Activated T-cell treated with anti-CD3 and anti-CD28 coated beads, Interleukin-2, amount 50 U/mL, for 24 hours (primary cell): ENCODE results near the gene TSPAN2.

Experiments
- DNase-seq: peaks from one replicate; pipeline ENCODE4 v3.0.0-alpha.2; 2020
- H3K27ac Mint-ChIP-seq: 2 replicates; pipeline ENCODE4 v1.8.0; 2020; ENCODE audit warnings: mild to moderate bottlenecking, mixed read lengths
- H3K27me3 Mint-ChIP-seq: 2 replicates; pipeline ENCODE4 v1.8.0; 2020; ENCODE audit warnings: mixed read lengths
- H3K36me3 Mint-ChIP-seq: 2 replicates; pipeline ENCODE4 v1.8.0; 2020; ENCODE audit warnings: low read depth, mixed read lengths
- H3K4me1 Mint-ChIP-seq: 2 replicates; pipeline ENCODE4 v1.8.0; 2020; ENCODE audit warnings: low read depth, mixed read lengths
- H3K4me3 Mint-ChIP-seq: 2 replicates; pipeline ENCODE4 v1.8.0; 2020; ENCODE audit warnings: mild to moderate bottlenecking, moderate library complexity, mixed read lengths
- H3K9me3 Mint-ChIP-seq: 2 replicates; pipeline ENCODE4 v1.8.0; 2020; ENCODE audit warnings: mixed read lengths

Gene TSPAN2

DNA sequence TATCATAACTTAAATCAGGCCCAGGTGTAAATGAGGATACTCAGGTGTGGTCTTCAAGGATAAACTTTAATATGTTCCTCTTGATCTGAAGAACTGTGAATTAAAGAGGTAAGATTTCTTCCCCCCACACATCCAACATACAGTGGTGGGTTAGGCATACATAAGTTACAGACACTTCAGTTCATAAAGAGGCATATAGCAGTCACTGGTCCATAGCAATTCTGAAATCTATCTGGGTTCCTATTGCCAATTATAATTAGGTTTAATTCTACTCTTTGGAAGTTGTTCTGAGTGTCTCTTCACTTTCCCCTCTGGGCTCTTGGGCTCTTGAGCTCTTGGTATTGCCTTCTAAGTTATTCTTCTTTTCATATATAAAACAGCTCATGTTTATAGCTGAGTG, 32.5 kb upstream of the TSPAN2 start:
- no peak overlapping the region for H3K4me3 Mint-ChIP-seq
- H3K27me3 Mint-ChIP-seq = peaks cover 42% of the 10 kb centered on the region
- peaks cover 30% of the 10 kb centered on the region for H3K9me3 Mint-ChIP-seq
- no peak overlapping the region for H3K27ac Mint-ChIP-seq
- no peaks in the 10 kb centered on the region for H3K36me3 Mint-ChIP-seq
- no peak for DNase-seq
- no peaks in the 10 kb centered on the region for H3K4me1 Mint-ChIP-seq

DNA sequence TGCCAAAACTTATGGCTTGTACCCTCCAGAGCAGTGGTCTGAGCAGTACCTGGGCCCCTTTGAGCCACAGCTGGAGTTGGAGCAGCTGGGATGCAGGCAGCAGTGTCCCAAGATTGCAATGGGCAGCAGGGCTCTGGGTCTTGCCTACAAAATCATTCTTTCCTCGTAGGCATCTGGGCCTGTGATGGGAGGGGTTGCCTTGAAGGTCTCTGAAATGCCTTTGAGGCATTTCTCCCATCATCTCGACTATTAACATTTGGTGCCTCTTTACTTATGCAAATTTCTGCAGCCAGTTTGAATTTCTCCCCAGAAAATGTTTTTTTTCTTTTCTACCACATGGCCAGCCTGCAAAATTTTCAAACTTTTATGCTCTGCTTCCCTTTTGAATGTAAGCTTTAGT, 31.0 kb upstream of the TSPAN2 start:
- no peak overlapping the region for H3K4me3 Mint-ChIP-seq
- H3K27me3 Mint-ChIP-seq = peaks cover 42% of the 10 kb centered on the region
- no peak overlapping the region for H3K27ac Mint-ChIP-seq

DNA sequence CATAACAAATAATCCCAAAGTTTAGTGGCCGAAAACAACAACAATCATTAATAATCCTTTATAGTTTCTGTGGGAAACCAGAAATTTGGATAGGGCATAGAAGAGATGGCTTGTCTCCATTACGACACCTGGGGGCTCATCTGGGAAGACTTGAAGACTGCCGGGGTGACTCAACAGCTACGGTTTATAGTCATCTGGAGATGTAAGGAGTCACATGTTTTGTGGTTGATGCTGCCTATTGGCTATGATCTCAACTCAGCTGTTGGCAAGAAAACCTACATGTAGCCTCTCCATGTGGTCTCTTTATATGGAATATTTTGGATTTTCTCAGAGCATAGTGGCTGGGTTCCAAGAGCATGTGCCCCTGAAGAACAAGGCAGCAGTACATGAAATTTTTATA, 29.3 kb upstream of the TSPAN2 start:
- no peak overlapping the region for H3K27ac Mint-ChIP-seq
- H3K9me3 Mint-ChIP-seq = peaks cover 24% of the 10 kb centered on the region
- no peak for DNase-seq
- peaks cover 38% of the 10 kb centered on the region for H3K27me3 Mint-ChIP-seq
- no peak overlapping the region for H3K4me3 Mint-ChIP-seq
- H3K4me1 Mint-ChIP-seq = peaks cover 4% of the 10 kb centered on the region
- no peaks in the 10 kb centered on the region for H3K36me3 Mint-ChIP-seq

More for the DNA sequence above, 31.0 kb upstream of the TSPAN2 start:
- Mint-ChIP-seq H3K4me1 (no peaks in the 10 kb centered on the region), H3K36me3 (no peaks in the 10 kb centered on the region), H3K9me3 (peaks cover 30% of the 10 kb centered on the region)
- no peak for DNase-seq

DNA sequence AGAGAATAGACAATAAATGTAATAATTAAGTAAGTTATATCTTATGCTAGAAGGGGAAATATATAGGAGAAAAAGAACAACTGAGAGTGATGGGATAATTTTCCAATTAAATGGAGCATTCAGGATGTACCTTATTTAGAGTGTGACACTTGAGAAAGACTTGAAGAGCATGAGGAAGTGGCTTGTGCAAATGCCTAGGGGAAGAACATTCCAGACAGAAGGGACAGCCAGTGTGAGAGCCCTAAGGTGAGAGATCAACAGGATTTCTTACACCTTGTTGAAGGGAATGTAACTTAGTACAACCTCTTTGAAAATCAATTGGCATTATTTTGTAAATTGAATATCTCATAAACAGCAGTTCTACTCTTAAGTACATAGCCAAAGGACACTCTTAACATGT, 28.8 kb upstream of the TSPAN2 start:
- Mint-ChIP-seq H3K36me3 (no peaks in the 10 kb centered on the region), H3K9me3 (peaks cover 18% of the 10 kb centered on the region), H3K27me3 (peaks cover 37% of the 10 kb centered on the region), H3K4me3 (no peak overlapping the region), H3K27ac (no peak overlapping the region), H3K4me1 (peaks cover 4% of the 10 kb centered on the region)
- DNase-seq = no peak

DNA sequence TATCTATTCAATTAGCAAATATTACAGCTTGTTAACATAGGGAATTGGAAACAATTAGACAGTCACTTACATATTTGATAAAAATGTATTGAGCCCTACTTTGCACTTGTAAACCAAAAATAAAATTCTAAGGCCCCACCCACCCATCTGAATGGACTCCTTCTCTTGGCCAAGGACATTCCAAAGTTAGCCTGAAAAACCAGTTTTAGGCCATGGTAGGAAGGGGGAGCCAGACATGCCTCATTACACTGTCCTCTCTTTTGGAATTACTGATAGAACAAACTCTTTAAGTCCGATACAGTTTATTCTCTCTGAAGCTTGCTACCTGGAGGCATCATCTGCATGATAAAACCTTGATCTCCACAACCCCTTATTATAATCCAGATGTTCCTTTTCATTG, 28.0 kb upstream of the TSPAN2 start:
- H3K36me3 Mint-ChIP-seq = no peaks in the 10 kb centered on the region
- peaks cover 7% of the 10 kb centered on the region for H3K4me1 Mint-ChIP-seq
- no peak for DNase-seq
- H3K27ac Mint-ChIP-seq = no peak overlapping the region
- no peak overlapping the region for H3K4me3 Mint-ChIP-seq
- peaks cover 16% of the 10 kb centered on the region for H3K9me3 Mint-ChIP-seq
- H3K27me3 Mint-ChIP-seq = peaks cover 34% of the 10 kb centered on the region

DNA sequence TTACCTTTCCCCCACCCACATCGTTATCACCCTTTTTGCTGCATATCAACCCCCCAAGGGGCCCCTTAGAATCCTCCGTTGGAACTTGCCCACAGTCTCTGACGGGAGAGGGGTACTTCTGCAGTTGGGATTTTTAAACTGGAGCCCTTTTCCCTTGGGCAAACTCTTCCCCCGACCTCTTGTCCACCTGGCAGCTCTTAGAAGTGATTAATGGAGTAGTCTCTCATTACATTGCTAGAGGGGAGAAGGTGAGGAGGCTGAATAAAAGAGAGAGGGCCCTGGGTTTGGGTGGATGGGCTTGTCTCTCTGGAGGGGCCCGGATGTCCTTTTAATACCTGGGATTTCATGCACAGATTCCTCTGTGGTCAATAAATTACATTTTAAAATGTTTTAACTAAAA, 27.2 kb upstream of the TSPAN2 start:
- Mint-ChIP-seq H3K9me3 (peaks cover 9% of the 10 kb centered on the region), H3K27me3 (peaks cover 26% of the 10 kb centered on the region), H3K27ac (no peak overlapping the region), H3K36me3 (no peaks in the 10 kb centered on the region), H3K4me1 (peaks cover 8% of the 10 kb centered on the region), H3K4me3 (no peak overlapping the region)
- no peak for DNase-seq

DNA sequence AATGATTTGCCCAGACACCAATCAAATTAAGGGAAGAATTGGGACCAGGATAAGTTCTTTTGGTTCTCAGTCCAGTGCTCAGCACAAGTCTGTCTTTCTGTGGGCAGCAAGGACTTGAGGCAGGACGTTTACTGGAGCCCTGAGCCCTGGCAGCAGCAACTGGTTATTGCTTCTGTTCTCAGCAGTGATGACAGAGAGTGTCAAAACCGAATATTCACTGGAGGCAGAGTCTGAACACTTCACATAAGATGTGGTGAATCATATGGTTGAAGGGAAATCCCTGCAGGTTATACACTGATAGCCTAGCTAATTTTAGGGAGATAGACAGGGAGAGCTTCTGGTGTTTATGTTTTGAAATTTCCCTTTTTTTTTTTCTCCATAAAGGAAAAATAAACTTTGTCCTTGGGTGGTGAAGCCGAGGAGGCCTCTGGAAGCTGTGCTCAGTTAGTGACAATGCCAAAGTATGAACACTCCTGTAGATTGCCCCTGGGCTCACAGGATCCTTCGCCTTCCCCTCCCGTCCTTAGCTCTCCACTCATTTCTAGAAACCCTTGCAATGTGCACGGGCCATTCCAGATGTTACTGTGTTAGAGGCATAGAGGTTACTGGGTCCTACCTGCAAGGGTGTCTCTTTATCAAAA, 26.3 kb upstream of the TSPAN2 start:
- H3K9me3 Mint-ChIP-seq = peaks cover 3% of the 10 kb centered on the region
- H3K36me3 Mint-ChIP-seq = no peaks in the 10 kb centered on the region
- H3K27ac Mint-ChIP-seq = no peak overlapping the region
- no peak for DNase-seq
- peaks cover 8% of the 10 kb centered on the region for H3K4me1 Mint-ChIP-seq
- H3K4me3 Mint-ChIP-seq = no peak overlapping the region
- peaks cover 21% of the 10 kb centered on the region for H3K27me3 Mint-ChIP-seq

DNA sequence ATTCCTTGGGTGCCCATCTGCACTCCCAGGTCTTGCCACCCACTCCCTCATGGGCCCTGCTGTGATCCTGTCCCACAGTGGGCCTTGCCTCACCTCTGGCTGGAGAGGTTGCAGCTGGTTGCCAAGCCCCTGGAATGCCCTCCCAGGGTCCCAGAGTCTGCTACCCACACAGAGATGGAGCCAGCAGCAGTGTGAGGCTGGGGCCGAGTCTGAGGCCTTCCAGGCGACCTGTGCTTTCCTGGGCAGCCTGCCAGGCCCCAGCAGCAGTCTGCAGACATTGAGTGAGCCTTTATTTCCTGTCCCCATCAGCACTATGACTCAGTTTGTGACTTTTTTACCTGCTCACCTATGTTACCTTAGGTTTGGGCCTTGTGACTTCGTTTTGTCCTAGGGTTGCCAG, 25.0 kb upstream of the TSPAN2 start:
- no peak overlapping the region for H3K4me3 Mint-ChIP-seq
- DNase-seq = no peak
- no peaks in the 10 kb centered on the region for H3K36me3 Mint-ChIP-seq
- no peak overlapping the region for H3K27ac Mint-ChIP-seq
- peaks cover 9% of the 10 kb centered on the region for H3K27me3 Mint-ChIP-seq
- peaks cover 3% of the 10 kb centered on the region for H3K9me3 Mint-ChIP-seq
- peaks cover 8% of the 10 kb centered on the region for H3K4me1 Mint-ChIP-seq

DNA sequence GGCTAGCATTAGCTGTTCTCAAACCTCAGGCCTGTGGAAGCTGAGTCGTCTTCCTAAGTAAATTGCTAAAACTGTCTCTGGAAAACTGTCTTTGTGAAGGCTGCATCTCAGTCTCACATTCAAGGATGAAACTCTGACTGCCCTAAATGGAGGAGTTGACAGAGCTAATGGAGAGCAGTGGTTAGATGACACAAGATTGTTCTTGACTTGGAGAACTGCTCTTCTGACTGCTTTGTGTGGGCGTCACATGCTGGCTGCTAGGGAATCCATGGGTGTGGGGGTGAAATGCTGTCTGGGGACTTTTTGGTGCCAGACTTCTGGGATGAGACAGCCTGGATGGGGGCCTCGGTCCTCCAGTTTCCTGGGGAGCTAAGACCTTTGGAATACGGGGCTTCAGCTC, 24.5 kb upstream of the TSPAN2 start:
- Mint-ChIP-seq H3K4me3 (no peak overlapping the region), H3K9me3 (peaks cover 4% of the 10 kb centered on the region), H3K27ac (no peak overlapping the region), H3K27me3 (peaks cover 4% of the 10 kb centered on the region), H3K4me1 (peaks cover 8% of the 10 kb centered on the region), H3K36me3 (no peaks in the 10 kb centered on the region)
- no peak for DNase-seq

DNA sequence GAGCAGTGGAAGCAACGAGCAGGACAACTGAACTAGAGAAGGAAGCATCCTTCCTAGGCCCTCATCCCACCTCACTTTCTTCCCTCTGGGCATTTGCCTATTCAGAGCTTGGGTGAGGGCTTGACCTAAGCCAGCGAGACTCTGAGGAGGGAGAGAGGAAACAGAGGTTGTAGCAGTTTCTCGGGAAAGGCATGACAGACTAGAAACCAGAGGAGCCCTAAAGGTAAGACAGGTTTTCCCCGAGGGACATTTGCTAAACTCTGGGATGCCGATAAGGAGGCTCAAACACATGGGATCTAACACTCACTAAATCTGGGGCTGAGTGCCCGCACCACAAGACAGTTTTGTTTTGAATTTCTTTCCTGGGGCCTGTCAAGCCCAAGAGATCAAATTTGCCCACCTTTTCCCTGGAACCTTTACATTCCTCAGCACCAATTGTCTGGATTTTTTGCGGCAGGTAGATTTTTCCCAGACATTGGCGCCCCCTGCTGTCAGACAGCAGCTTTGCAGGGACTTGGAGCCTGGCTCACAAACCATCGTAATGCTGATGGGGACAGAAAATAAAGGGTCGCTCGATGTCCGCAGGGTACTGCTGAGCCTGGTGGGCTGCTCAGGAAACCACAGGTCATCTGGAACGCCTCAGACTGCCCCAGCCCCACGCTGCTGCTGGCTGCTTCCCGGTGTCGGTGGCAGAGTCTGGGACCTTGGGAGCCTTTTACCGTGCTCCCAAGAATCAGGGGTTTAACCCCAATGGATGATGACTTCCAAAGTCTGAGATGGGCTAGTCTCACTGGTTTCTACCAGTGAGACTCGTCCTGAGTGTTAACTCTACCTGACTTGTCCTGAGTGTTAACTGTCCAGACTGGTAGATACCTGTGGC, 23.4 kb upstream of the TSPAN2 start:
- Mint-ChIP-seq H3K4me3 (no peak overlapping the region), H3K4me1 (peaks cover 13% of the 10 kb centered on the region), H3K9me3 (peaks cover 4% of the 10 kb centered on the region), H3K36me3 (no peaks in the 10 kb centered on the region), H3K27ac (no peak overlapping the region), H3K27me3 (no peaks in the 10 kb centered on the region)
- peak; percentile 74 for DNase-seq

DNA sequence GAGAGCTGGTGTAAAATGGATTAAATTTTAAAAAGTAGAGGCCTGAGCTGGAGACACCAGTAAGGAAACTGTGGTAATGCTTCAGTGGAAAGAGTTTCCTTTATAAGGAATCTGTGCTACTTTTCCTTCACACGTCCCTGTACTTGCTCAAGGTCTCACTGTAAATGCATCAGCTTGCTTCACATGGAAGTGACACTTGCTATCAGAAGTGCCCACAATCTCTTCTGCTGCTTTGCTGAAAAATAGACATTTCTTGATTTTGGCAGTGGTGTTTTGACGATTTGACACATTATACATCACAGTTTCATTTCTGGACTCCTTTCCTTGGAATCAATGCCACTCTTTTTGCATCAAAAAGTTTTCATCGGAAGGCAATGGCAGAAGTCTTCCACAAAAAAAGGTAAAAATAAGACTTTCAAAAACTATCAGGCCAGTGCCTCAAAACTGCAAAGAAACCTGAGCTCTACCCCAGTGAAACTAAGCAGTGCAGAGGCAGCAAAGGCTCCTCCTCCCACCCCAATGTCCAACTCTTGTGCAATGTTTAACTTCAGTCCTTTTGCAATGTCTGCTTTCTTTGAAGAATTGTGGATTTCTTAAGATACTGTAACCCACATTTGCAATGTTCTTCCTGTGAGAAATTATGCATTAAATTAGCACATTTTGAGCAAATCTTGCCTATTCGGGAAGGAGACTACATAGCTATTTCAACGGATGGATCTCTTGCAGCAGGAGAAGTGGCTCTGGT, 18.4 kb upstream of the TSPAN2 start:
- Mint-ChIP-seq H3K27me3 (no peaks in the 10 kb centered on the region), H3K27ac (no peak overlapping the region), H3K9me3 (peaks cover 4% of the 10 kb centered on the region), H3K36me3 (no peaks in the 10 kb centered on the region), H3K4me3 (no peak overlapping the region), H3K4me1 (peaks cover 10% of the 10 kb centered on the region)
- DNase-seq = no peak

DNA sequence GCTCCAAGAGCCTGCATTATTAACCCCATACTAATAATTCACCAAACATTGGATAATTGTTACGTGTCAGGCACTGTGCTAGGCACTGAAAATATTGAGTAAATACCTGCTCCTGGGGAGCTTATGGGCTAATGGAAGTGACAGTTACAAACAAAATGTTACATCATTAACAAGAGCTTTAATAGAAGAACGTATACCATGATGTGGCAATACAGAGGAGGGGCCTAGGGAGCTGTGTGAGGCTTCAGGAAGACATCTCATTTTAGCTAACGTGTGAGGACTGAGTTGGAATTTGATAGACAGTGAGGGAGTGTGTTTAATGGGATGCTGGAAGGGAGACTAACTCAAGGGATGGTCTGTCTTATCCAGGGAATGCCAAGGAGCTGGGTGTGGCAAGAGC, 16.5 kb upstream of the TSPAN2 start:
- H3K27me3 Mint-ChIP-seq = no peaks in the 10 kb centered on the region
- no peak overlapping the region for H3K4me3 Mint-ChIP-seq
- no peak for DNase-seq
- H3K36me3 Mint-ChIP-seq = no peaks in the 10 kb centered on the region
- peaks cover 4% of the 10 kb centered on the region for H3K9me3 Mint-ChIP-seq
- peaks cover 7% of the 10 kb centered on the region for H3K4me1 Mint-ChIP-seq
- H3K27ac Mint-ChIP-seq = no peak overlapping the region

DNA sequence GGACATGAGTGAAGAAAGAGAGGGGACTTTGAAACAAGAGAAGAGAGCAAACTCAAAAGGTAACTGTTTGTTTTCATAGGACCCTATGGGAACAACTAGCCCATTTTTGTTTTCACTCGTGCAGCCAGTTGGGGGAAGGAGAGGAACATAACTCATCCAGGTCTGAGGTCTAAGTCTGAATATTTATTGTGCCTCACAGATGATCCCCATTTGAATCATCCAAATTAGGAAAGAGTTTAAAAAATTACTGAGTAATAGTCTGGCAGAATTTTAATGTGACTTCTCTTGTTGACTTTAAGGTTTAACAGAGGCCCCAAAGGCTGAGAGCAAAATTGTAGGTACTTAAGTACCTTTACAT, 10.4 kb upstream of the TSPAN2 start:
- no peak for DNase-seq
- peaks cover 39% of the 10 kb centered on the region for H3K4me1 Mint-ChIP-seq
- H3K27me3 Mint-ChIP-seq = no peaks in the 10 kb centered on the region
- H3K36me3 Mint-ChIP-seq = no peaks in the 10 kb centered on the region
- H3K9me3 Mint-ChIP-seq = no peaks in the 10 kb centered on the region
- peak overlapping the region; percentile 91 for H3K27ac Mint-ChIP-seq
- H3K4me3 Mint-ChIP-seq = peak overlapping the region; percentile 83

DNA sequence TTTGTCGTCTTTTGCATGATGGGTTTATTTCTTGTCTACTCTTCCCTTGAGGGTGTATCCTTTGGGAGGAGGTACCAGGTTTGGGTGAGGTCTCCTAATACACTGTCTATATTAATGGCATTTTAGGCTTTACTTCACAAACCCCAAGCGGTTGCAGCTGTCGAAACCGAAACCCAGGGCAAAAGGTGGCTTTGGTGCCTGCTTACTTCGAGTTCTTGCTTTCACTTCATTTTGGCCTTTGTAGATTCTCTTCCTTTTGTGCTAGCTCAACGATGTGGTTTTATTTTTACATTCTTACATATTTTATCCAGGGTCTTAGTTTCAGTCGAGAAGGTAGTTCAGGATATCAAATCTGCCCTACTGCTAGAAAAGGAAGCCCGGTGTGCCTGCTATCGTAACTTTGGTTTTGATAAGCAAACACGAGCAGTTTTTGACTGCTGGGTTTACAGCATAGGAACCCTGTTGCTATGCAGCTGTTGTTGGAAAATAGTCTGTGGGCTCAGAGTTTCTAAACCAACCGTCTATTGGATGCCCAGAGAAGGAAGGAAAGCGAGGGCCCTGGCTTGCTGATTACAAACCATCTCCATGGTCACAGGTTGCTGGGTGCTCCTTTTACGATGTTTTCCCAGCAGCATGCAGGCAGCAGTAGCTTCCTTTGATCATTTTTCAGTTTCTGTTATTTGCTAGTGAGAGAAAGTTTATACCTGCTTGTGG, 9.8 kb upstream of the TSPAN2 start:
- Mint-ChIP-seq H3K27me3 (no peaks in the 10 kb centered on the region), H3K9me3 (no peaks in the 10 kb centered on the region)

More for the DNA sequence above, 9.8 kb upstream of the TSPAN2 start:
- H3K36me3 Mint-ChIP-seq = no peaks in the 10 kb centered on the region
- H3K4me3 Mint-ChIP-seq = peak overlapping the region; percentile 83
- DNase-seq = peak; percentile 59
- H3K4me1 Mint-ChIP-seq = peaks cover 39% of the 10 kb centered on the region
- peak overlapping the region; percentile 91 for H3K27ac Mint-ChIP-seq
